ENCODE results near the gene CDK11A.
"Not testable (repeated sequence)": the region's sequence is repeated elsewhere in the genome, so short reads cannot be mapped to it uniquely, and the experiment has no call there.

DNA sequence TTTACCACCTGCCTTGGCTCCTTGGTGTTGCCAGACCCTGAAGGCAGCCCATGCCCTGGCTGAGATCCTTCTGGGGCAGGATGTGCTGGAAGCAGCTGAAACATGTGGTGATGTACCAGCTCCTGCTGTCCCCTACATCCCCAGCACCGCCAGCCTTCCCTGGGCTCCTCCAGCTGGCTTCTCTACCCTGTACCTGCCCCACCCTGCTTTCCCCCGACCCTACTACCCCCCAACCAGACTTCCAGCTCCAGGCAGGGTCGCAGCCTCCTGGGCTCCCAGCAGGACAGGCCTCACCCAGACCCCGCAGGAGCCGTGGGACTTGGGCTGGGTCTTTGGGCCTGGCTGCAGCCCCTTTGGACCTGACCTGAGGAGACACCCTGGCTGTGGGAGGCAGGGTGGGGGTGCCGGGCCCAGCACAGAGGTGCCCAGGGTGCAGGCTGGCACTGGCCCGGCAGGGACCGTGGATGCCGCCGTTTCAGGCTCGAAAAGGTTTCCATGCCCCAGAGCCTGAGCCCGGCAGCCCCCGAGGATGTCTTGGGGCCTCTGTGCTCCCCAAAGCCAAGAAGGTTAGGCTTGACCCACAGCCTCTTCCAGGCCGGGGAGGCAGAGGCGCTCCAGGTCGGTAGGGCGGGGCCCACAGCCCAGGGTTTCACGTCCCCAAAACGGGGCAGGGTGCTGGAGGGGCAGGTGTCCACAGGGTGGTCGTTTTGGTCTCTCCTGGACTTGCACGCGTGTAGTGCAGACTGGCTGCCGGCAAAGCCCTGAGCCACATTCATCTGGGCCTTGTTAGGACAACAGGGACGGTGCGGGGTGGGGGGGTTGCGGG is 26.6 kb downstream of the CDK11A start:
- TF ChIP-seq, protein P1, sequence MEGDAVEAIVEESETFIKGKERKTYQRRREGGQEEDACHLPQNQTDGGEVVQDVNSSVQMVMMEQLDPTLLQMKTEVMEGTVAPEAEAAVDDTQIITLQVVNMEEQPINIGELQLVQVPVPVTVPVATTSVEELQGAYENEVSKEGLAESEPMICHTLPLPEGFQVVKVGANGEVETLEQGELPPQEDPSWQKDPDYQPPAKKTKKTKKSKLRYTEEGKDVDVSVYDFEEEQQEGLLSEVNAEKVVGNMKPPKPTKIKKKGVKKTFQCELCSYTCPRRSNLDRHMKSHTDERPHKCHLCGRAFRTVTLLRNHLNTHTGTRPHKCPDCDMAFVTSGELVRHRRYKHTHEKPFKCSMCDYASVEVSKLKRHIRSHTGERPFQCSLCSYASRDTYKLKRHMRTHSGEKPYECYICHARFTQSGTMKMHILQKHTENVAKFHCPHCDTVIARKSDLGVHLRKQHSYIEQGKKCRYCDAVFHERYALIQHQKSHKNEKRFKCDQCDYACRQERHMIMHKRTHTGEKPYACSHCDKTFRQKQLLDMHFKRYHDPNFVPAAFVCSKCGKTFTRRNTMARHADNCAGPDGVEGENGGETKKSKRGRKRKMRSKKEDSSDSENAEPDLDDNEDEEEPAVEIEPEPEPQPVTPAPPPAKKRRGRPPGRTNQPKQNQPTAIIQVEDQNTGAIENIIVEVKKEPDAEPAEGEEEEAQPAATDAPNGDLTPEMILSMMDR (IDR thresholded peaks at IDR 0.05; ENCODE audit: borderline replicate concordance, extremely low read depth, low read length, poor library complexity, severe bottlenecking), result not testable (repeated sequence)
- TF ChIP-seq EZH2 (IDR thresholded peaks at IDR 0.05; ENCODE audit: borderline replicate concordance, low read depth, low read length, severe bottlenecking), result not testable (repeated sequence)
